Urinary bladder (tissue), 4 donors: ENCODE data around the gene PTBP3. TPM values are rescaled to one million over a fixed set of nuclear protein-coding genes. Genes with fewer than 3 reads are reported as not detected.

Experiments
- DNase-seq: peaks from one replicate; pipeline ENCODE4 v3.0.0-alpha.2; 2015; ENCODE audit errors: extremely low spot score
- H3K27ac ChIP-seq: one replicate; pipeline ENCODE4 v1.5.1; 2013; ENCODE audit warnings: low read depth, mild to moderate bottlenecking, moderate library complexity
- H3K36me3 ChIP-seq: one replicate; pipeline ENCODE4 v1.6.1; 2013; ENCODE audit warnings: mild to moderate bottlenecking, moderate library complexity; ENCODE audit not compliant: insufficient read depth
- H3K4me1 ChIP-seq: one replicate; pipeline ENCODE4 v1.6.1; 2013; ENCODE audit warnings: mild to moderate bottlenecking, moderate library complexity; ENCODE audit not compliant: insufficient read depth
- H3K4me3 ChIP-seq: one replicate; pipeline ENCODE4 v1.5.1; 2013; ENCODE audit warnings: low read depth, low read length
- WGBS: extraction: QIAGEN DNeasy Blood & Tissue Kit; methylation state at CpG from one replicate; pipeline ENCODE4 v1.1.7; 2013; 5-methylcytosine and 5-hydroxymethylcytosine counted together
- polyA plus RNA-seq: library from polyadenylated mRNA; stranded (reverse); fragments of 200-250 nt; gene quantifications from one replicate; pipeline ENCODE4 v1.2.3, GENCODE V29; 2013
- total RNA-seq: library from RNA; depleted of rRNA; stranded (reverse); fragments of >200 nt; gene quantifications from one replicate; pipeline ENCODE4 v1.2.3, GENCODE V29; 2014
- donor health status: healthy with polysubstance abuse.
- donor health status: healthy.

The PTBP3 gene
- total and polyA plus RNA-seq, 2 donors, result 12.0 to 59.9 TPM

GRCh38 chr9:112261133-112261532 is 72.3 kb downstream of the PTBP3 start:
- no peak for DNase-seq
- WGBS, result 89% methylated on average over 5 of the region's 5 CpGs

DNA sequence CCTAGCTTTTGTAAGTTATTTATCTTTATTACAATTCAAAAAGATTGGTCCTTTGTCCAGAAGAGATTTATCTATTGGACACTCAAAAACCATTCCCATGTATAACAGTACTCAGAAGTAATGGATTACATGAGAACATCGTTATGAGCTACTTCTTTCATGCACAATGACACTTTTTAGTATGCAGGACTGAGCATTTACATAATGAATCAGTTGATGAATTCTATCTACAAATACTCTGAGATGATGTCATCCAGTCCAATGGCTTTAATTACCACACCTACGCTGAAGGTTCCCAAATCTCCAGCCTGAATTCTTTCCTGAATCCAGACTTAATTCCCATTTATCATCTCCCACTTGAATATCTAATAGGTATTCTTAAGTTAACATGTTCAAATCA is 75.3 kb downstream of the PTBP3 start:
- H3K27ac ChIP-seq, result no peak overlapping the region
- DNase-seq, result no peak
- H3K4me3 ChIP-seq, result no peak overlapping the region
- WGBS, result 92% methylated on average over 2 of the region's 2 CpGs
- H3K36me3 ChIP-seq, result no peaks in the 10 kb centered on the region
- H3K4me1 ChIP-seq, result no peaks in the 10 kb centered on the region

More at GRCh38 chr9:112261133-112261532, 72.3 kb downstream of the PTBP3 start:
- no peaks in the 10 kb centered on the region for H3K36me3 ChIP-seq
- no peak overlapping the region for H3K4me3 ChIP-seq
- H3K27ac ChIP-seq, result no peak overlapping the region
- H3K4me1 ChIP-seq, result no peaks in the 10 kb centered on the region

- Histone ChIP-seq H3K4me3 (no peak overlapping the region), H3K27ac (no peak overlapping the region), H3K4me1 (no peaks in the 10 kb centered on the region), H3K36me3 (no peaks in the 10 kb centered on the region)
- DNase-seq, result no peak
- 83% methylated on average over 5 of the region's 5 CpGs for WGBS
Measured at GRCh38 chr9:112252194-112252593, 81.2 kb downstream of the PTBP3 start.

DNA sequence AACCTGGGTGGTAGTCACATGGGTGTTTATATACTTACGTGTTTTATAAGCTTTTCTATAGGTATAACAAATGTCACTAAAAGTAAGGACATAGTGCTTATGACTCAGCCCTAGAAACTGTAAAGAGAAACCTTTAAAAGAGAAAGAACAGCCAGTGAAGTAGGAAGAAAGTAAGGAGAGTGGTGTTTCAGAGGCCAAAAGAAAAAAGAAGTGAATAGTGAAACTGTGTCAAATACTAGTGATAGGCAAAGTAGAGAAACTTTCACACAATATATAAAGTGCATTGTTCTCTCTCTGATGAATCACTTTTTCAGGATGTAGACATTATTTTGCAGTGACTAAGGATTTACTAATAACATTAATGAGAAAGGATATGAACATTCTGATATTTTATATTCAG is 84.1 kb downstream of the PTBP3 start:
- Histone ChIP-seq H3K27ac (no peak overlapping the region), H3K4me3 (no peak overlapping the region), H3K4me1 (no peaks in the 10 kb centered on the region), H3K36me3 (no peaks in the 10 kb centered on the region)
- WGBS, result 87% methylated on average over 1 of the region's 1 CpG
- no peak for DNase-seq

- no peaks in the 10 kb centered on the region for H3K4me1 ChIP-seq
- no peaks in the 10 kb centered on the region for H3K36me3 ChIP-seq
- no peak overlapping the region for H3K27ac ChIP-seq
- 89% methylated on average over 1 of the region's 1 CpG for WGBS
- DNase-seq, result no peak
- no peak overlapping the region for H3K4me3 ChIP-seq
Measured at GRCh38 chr9:112248722-112249121, 84.7 kb downstream of the PTBP3 start.

DNA sequence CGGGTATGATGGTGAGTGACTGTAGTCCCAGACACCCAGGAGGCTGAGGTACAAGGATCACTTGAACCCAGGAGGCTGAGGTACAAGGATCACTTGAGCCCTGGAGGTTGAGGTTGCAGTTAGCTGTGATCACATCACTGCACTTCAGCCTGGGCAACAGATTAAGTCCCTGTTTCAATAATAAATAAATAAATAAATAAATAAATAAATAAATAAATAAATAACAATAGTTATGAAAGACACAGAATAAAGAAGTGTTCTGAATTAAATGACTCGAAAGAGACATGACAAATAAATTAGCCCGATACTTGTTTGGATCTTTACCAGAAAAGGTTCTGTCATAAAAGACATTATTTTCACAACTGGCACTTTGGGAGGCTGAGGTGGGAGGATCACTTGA is 86.3 kb downstream of the PTBP3 start:
- no peaks in the 10 kb centered on the region for H3K36me3 ChIP-seq
- no peak overlapping the region for H3K4me3 ChIP-seq
- 98% methylated on average over 3 of the region's 3 CpGs for WGBS
- no peaks in the 10 kb centered on the region for H3K4me1 ChIP-seq
- DNase-seq, result no peak
- H3K27ac ChIP-seq, result no peak overlapping the region

DNA sequence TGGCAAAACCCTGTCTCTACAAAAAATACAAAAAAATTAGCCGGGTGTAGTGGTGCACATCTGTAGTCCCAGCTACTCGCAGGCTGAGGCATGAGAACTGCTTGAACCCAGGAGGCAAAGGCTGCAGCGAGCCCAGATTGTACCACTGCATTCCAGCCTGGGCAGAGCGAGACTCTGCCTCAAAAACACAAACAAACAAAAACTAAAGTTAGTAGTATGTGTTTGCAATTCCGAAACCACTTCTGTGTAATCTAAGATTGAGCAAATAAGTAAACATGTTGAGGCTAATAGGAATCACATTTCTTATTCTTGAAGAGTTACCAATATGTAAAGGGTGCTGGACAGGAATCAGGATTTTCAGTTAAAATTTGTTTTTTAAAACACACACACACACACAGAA is 88.3 kb downstream of the PTBP3 start:
- H3K4me1 ChIP-seq, result no peaks in the 10 kb centered on the region
- H3K4me3 ChIP-seq, result no peak overlapping the region
- H3K27ac ChIP-seq, result no peak overlapping the region
- no peaks in the 10 kb centered on the region for H3K36me3 ChIP-seq
- no peak for DNase-seq
- WGBS, result 89% methylated on average over 5 of the region's 5 CpGs

- Histone ChIP-seq H3K4me1 (no peaks in the 10 kb centered on the region), H3K27ac (no peak overlapping the region), H3K36me3 (no peaks in the 10 kb centered on the region), H3K4me3 (no peak overlapping the region)
- WGBS, result 97% methylated on average over 6 of the region's 6 CpGs
- no peak for DNase-seq
Measured at GRCh38 chr9:112242147-112242804, 91.1 kb downstream of the PTBP3 start.

- Histone ChIP-seq H3K4me3 (no peak overlapping the region), H3K36me3 (no peaks in the 10 kb centered on the region), H3K4me1 (no peaks in the 10 kb centered on the region), H3K27ac (no peak overlapping the region)
- no peak for DNase-seq
- 59% methylated on average over 2 of the region's 2 CpGs for WGBS
Measured at GRCh38 chr9:112241491-112241890, 91.9 kb downstream of the PTBP3 start.

GRCh38 chr9:112239708-112240107 is 93.7 kb downstream of the PTBP3 start:
- no peaks in the 10 kb centered on the region for H3K4me1 ChIP-seq
- H3K27ac ChIP-seq, result no peak overlapping the region
- no peak overlapping the region for H3K4me3 ChIP-seq
- no peak for DNase-seq
- no peaks in the 10 kb centered on the region for H3K36me3 ChIP-seq
- 86% methylated on average over 2 of the region's 2 CpGs for whole genome bisulfite sequencing

GRCh38 chr9:112239284-112239683 is 94.1 kb downstream of the PTBP3 start:
- Histone ChIP-seq H3K36me3 (no peaks in the 10 kb centered on the region), H3K4me1 (no peaks in the 10 kb centered on the region), H3K4me3 (no peak overlapping the region), H3K27ac (no peak overlapping the region)
- 52% methylated on average over 3 of the region's 3 CpGs for WGBS
- no peak for DNase-seq

DNA sequence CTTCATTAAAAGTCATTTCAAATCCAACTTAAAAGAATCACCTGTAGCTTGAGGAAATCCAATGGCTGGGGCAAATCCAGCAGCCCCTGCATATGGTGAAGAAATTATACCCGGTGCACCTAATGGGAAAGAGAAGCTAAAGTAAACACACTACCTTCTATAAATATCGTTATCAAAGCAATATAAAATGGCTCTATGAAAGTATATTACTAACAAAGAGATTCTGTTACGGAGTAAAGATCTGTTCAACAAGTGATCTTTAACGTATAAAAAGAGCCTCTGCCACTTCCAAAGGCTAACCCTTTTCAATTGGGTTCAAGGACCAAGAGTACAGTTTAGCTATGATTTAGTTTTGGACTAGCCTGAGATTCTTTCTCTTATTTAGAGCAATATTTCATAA is 98.6 kb downstream of the PTBP3 start:
- no peak overlapping the region for H3K4me3 ChIP-seq
- 42% methylated on average over 4 of the region's 4 CpGs for WGBS
- DNase-seq, result no peak

DNA sequence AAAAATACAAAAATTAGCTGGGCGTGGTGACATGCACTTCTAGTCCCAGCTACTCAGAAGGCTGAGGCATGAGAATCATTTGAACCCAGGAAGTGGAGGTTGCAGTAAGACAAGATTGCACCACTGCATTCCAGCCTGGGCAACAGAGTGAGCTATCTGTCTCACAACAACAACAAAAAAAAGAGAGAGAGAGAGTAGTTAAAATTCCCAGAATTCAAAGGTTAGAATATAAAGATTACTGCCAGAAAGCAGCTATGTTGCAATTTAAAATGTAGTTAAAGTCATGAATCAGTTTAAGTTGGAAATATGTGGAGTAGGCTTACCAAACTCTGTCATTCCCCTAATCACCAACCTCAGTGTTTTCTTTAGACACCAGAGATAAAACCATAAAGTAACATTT is 99.7 kb downstream of the PTBP3 start:
- Histone ChIP-seq H3K36me3 (no peaks in the 10 kb centered on the region), H3K27ac (no peak overlapping the region), H3K4me1 (no peaks in the 10 kb centered on the region), H3K4me3 (no peak overlapping the region)
- WGBS, result 97% methylated on average over 1 of the region's 1 CpG
- DNase-seq, result no peak

More for the DNA sequence above, 98.6 kb downstream of the PTBP3 start:
- no peaks in the 10 kb centered on the region for H3K4me1 ChIP-seq
- H3K36me3 ChIP-seq, result no peaks in the 10 kb centered on the region
- no peak overlapping the region for H3K27ac ChIP-seq

GRCh38 chr9:112232233-112232632 is 101.2 kb downstream of the PTBP3 start:
- WGBS, result 91% methylated on average over 1 of the region's 1 CpG
- Histone ChIP-seq H3K36me3 (no peaks in the 10 kb centered on the region), H3K4me3 (no peak overlapping the region), H3K4me1 (no peaks in the 10 kb centered on the region), H3K27ac (no peak overlapping the region)
- DNase-seq, result no peak

DNA sequence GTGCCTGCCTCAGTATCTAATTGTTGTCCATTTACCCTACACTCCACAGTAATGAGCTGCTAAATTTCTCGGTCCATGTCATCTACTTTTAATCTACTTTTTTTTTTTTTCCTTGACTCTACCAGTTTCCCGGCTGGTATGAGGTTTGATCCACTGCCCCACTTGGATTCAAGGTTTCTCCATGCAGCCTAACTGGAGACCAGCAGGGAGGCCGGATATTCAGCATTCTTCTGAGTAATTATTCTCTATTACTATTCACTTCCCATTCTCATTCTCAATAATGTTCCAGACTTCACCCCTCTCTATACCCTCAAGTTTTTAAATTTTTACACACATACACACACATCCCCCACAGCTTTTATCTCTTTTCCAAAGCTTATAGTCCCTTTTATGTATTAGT is 107.3 kb downstream of the PTBP3 start:
- WGBS, result 96% methylated on average over 3 of the region's 3 CpGs
- DNase-seq, result no peak
- H3K4me1 ChIP-seq, result no peaks in the 10 kb centered on the region
- H3K36me3 ChIP-seq, result peaks cover 1% of the 10 kb centered on the region
- H3K27ac ChIP-seq, result no peak overlapping the region
- H3K4me3 ChIP-seq, result no peak overlapping the region
